IMR-90 (cell line): ENCODE measurements around the gene CADM3. TPM values are rescaled to one million over a fixed set of nuclear protein-coding genes. Genes with fewer than 3 reads are reported as not detected.

Experiments
- ATAC-seq: fragments of 200-7000 bp; cut with Tn5 transposase; 2 replicates; pipeline ENCODE4 v1.9.1; 2020; ENCODE audit warnings: low read depth, mild to moderate bottlenecking, moderate library complexity
- BruUV-seq: library from RNA; stranded (reverse); fragments of 400-500 nt; replicated peaks from 2 replicates; lab custom pipeline; 2021; lab: Mats Ljungman, UMichigan
- CTCF ChIA-PET: fragments of 300-600 bp; formaldehyde crosslinking; extraction: SDS; loops from one replicate; lab custom pipeline; 2021; ENCODE audit warnings: antibody characterized with exemption; lab: Yijun Ruan, JAX
- POLR2A ChIA-PET: fragments of 300-600 bp; sonication (Branson Sonifier 250); formaldehyde crosslinking; loops from one replicate; lab custom pipeline; 2022; ENCODE audit warnings: antibody characterized with exemption; ENCODE audit not compliant: unreplicated experiment; lab: Charles Lee
- DNase-seq: peaks from one replicate; pipeline ENCODE4 v3.0.0; 2013
- H2AFZ ChIP-seq: replicated peaks from 2 replicates; pipeline ENCODE3; 2013; ENCODE audit warnings: low read length, mild to moderate bottlenecking; ENCODE audit not compliant: poor library complexity
- H2AK5ac ChIP-seq: 2 replicates; pipeline ENCODE4 v1.6.1; 2013; ENCODE audit warnings: low read depth, low read length, inconsistent platforms
- H2AK9ac ChIP-seq: replicated peaks from 2 replicates; pipeline ENCODE3; 2013; ENCODE audit warnings: mild to moderate bottlenecking, low read depth, low read length, moderate library complexity; ENCODE audit not compliant: poor library complexity
- H2BK120ac ChIP-seq: 2 replicates; pipeline ENCODE4 v1.6.1; 2013; ENCODE audit warnings: low read depth, low read length, inconsistent platforms
- H2BK15ac ChIP-seq: 3 replicates; pipeline ENCODE4 v1.6.1; 2013; ENCODE audit warnings: low read depth, low read length, inconsistent platforms
- H2BK20ac ChIP-seq: 2 replicates; pipeline ENCODE4 v1.6.1; 2013; ENCODE audit warnings: low read depth, mild to moderate bottlenecking, inconsistent platforms, low read length, moderate library complexity
- H2BK5ac ChIP-seq: 2 replicates; pipeline ENCODE4 v1.6.1; 2013; ENCODE audit warnings: mild to moderate bottlenecking, low read depth, low read length, inconsistent platforms; ENCODE audit not compliant: poor library complexity, severe bottlenecking
- H3K14ac ChIP-seq: replicated peaks from 2 replicates; pipeline ENCODE4 v1.6.1; 2013; ENCODE audit warnings: low read depth, low read length, inconsistent platforms
- H3K18ac ChIP-seq: 2 replicates; pipeline ENCODE4 v1.6.1; 2013; ENCODE audit warnings: low read depth, low read length, control low read depth
- H3K23ac ChIP-seq: 2 replicates; pipeline ENCODE4 v1.6.1; 2013; ENCODE audit warnings: low read depth, low read length, inconsistent platforms
- H3K27ac ChIP-seq: 2 replicates; pipeline ENCODE4 v1.5.1; 2013; ENCODE audit warnings: mild to moderate bottlenecking, control low read depth, low read length; ENCODE audit not compliant: insufficient read depth
- H3K27me3 ChIP-seq: 2 replicates; pipeline ENCODE4 v1.6.1; 2013; ENCODE audit warnings: low read length; ENCODE audit not compliant: control insufficient read depth, insufficient read depth
- H3K36me3 ChIP-seq: 2 replicates; pipeline ENCODE4 v1.6.1; 2013; ENCODE audit warnings: low read length, mixed read lengths; ENCODE audit not compliant: control insufficient read depth, insufficient read depth
- H3K4ac ChIP-seq: 2 replicates; pipeline ENCODE4 v1.6.1; 2013; ENCODE audit warnings: low read depth, low read length, inconsistent platforms
- H3K4me1 ChIP-seq: 2 replicates; pipeline ENCODE4 v1.6.1; 2013; ENCODE audit warnings: low read length, mixed read lengths; ENCODE audit not compliant: control insufficient read depth, insufficient read depth
- H3K4me2 ChIP-seq: 2 replicates; pipeline ENCODE4 v1.6.1; 2013; ENCODE audit warnings: low read depth, mild to moderate bottlenecking, control low read depth, low read length, moderate library complexity
- H3K4me3 ChIP-seq: 2 replicates; pipeline ENCODE4 v1.5.1; 2013; ENCODE audit warnings: low read depth, mild to moderate bottlenecking, control low read depth, low read length, moderate library complexity; ENCODE audit not compliant: insufficient read depth
- H3K56ac ChIP-seq: 2 replicates; pipeline ENCODE4 v1.6.1; 2013; ENCODE audit warnings: low read length, inconsistent platforms; ENCODE audit not compliant: insufficient read depth; ENCODE audit errors: extremely low read depth
- H3K79me1 ChIP-seq, 2 experiments: 2 replicates each; pipeline ENCODE4 v1.6.1; 2013; ENCODE audit warnings: low read length in 2 of 2, inconsistent platforms in 1 of 2, low read depth in 1 of 2
- H3K9ac ChIP-seq: 2 replicates; pipeline ENCODE4 v1.6.1; 2013; ENCODE audit warnings: low read depth, low read length, control low read depth
- H3K9me1 ChIP-seq: 2 replicates; pipeline ENCODE4 v1.6.1; 2013; ENCODE audit warnings: low read length, inconsistent platforms; ENCODE audit not compliant: insufficient read depth
- H3K9me3 ChIP-seq: 2 replicates; pipeline ENCODE4 v1.6.1; 2013; ENCODE audit warnings: low read length; ENCODE audit not compliant: control insufficient read depth, insufficient read depth
- H4K20me1 ChIP-seq: 2 replicates; pipeline ENCODE4 v1.6.1; 2013; ENCODE audit warnings: low read length, inconsistent platforms; ENCODE audit not compliant: insufficient read depth
- H4K5ac ChIP-seq: 2 replicates; pipeline ENCODE4 v1.6.1; 2013; ENCODE audit warnings: mild to moderate bottlenecking, low read depth, low read length, control low read depth
- H4K8ac ChIP-seq, 2 experiments: 2 replicates each; pipeline ENCODE4 v1.6.1; 2013; ENCODE audit warnings: low read depth in 2 of 2, low read length in 2 of 2, control low read depth in 1 of 2, inconsistent platforms in 1 of 2
- H4K91ac ChIP-seq: 2 replicates; pipeline ENCODE4 v1.6.1; 2013; ENCODE audit warnings: low read depth, low read length, inconsistent platforms; ENCODE audit not compliant: insufficient read depth
- BHLHE40 ChIP-seq: fragments of 150-350 bp; IDR thresholded peaks from 2 replicates; pipeline ENCODE4 v1.6.1; 2016; ENCODE audit warnings: mild to moderate bottlenecking, low read depth, low read length
- CEBPB ChIP-seq: IDR thresholded peaks from 2 replicates; pipeline ENCODE4 v1.6.1; 2012; ENCODE audit warnings: low read depth, low read length, improper control_type of control experiment
- CHD1 ChIP-seq: IDR thresholded peaks from 2 replicates; pipeline ENCODE4 v1.6.1; 2012; ENCODE audit warnings: low read depth, low read length, improper control_type of control experiment
- CTCF ChIP-seq: conservative IDR thresholded peaks from 2 replicates; pipeline ENCODE4 v1.5.1; 2012; ENCODE audit warnings: mild to moderate bottlenecking, low read depth, low read length, improper control_type of control experiment
- ELK1 ChIP-seq: fragments of 150-350 bp; IDR thresholded peaks from 2 replicates; pipeline ENCODE4 v1.6.1; 2016; ENCODE audit warnings: low read depth, mild to moderate bottlenecking, low read length, moderate library complexity, borderline replicate concordance
- FOS ChIP-seq: fragments of 150-350 bp; IDR thresholded peaks from 2 replicates; pipeline ENCODE4 v1.6.1; 2016; ENCODE audit warnings: low read depth, low read length
- MAFK ChIP-seq: IDR thresholded peaks from 2 replicates; pipeline ENCODE4 v1.6.1; 2012; ENCODE audit warnings: low read depth, low read length, improper control_type of control experiment
- MAZ ChIP-seq: IDR thresholded peaks from 2 replicates; pipeline ENCODE4 v1.6.1; 2012; ENCODE audit warnings: low read depth, mild to moderate bottlenecking, low read length, improper control_type of control experiment, moderate library complexity, borderline replicate concordance
- MXI1 ChIP-seq: IDR thresholded peaks from 2 replicates; pipeline ENCODE4 v1.6.1; 2012; ENCODE audit warnings: low read depth, mild to moderate bottlenecking, low read length, moderate library complexity, borderline replicate concordance
- NFE2L2 ChIP-seq: fragments of 150-350 bp; IDR thresholded peaks from 2 replicates; pipeline ENCODE4 v1.6.1; 2016; ENCODE audit warnings: low read depth, mild to moderate bottlenecking, low read length
- POLR2A ChIP-seq: IDR thresholded peaks from 2 replicates; pipeline ENCODE4 v1.6.1; 2012; ENCODE audit warnings: mild to moderate bottlenecking, low read depth, low read length
- RAD21 ChIP-seq: IDR thresholded peaks from 2 replicates; pipeline ENCODE4 v1.6.1; 2012; ENCODE audit warnings: low read length, improper control_type of control experiment
- RCOR1 ChIP-seq: IDR thresholded peaks from 2 replicates; pipeline ENCODE4 v1.6.1; 2012; ENCODE audit warnings: mild to moderate bottlenecking, low read length, improper control_type of control experiment; ENCODE audit not compliant: insufficient replicate concordance
- RFX5 ChIP-seq: IDR thresholded peaks from 2 replicates; pipeline ENCODE4 v1.8.0; 2012; ENCODE audit warnings: low read depth, mild to moderate bottlenecking, low read length, moderate library complexity
- SMC3 ChIP-seq: fragments of 150-350 bp; IDR thresholded peaks from 2 replicates; pipeline ENCODE4 v1.6.1; 2016; ENCODE audit warnings: low read depth, mild to moderate bottlenecking, antibody characterized with exemption, low read length, moderate library complexity
- WGBS, 2 experiments: methylation state at CpG; one replicate each; pipeline versions ENCODE4 v1.1.5 to v1.1.7; 2013; ENCODE audit warnings: missing lambda C conversion rate in 2 of 2; ENCODE audit not compliant: insufficient read length in 1 of 2; ENCODE audit errors: extremely low coverage in 2 of 2; 5-methylcytosine and 5-hydroxymethylcytosine counted together
- dilution Hi-C: fragments of 300-500 bp; cut with HindIII; formaldehyde crosslinking; loops from one replicate; pipeline ENCODE4 v1.14.3; 2018; ENCODE audit warnings: low sequenced_read_pairs; ENCODE audit not compliant: unreplicated experiment
- in situ Hi-C: fragments of 300-500 bp; cut with MboI; formaldehyde crosslinking; loops from 3 replicates; pipeline ENCODE4 v1.14.3; 2019; ENCODE audit warnings: low sequenced_read_pairs, inconsistent platforms, mixed read lengths
- intact Hi-C: fragments of 100-400 bp; cut with micrococcal nuclease; formaldehyde crosslinking; loops from 2 replicates; pipeline ENCODE4 v1.10.0; 2022
- polyA plus RNA-seq, 3 experiments: library from polyadenylated mRNA; depleted of rRNA; stranded (reverse); fragments of >200 nt; gene quantifications; 2 replicates each; pipeline ENCODE4 v1.2.3, GENCODE V29; 2012; ENCODE audit warnings: low replicate concordance in 1 of 3
- total RNA-seq: library from RNA; depleted of rRNA; stranded (reverse); fragments of >200 nt; gene quantifications from 2 replicates; pipeline ENCODE4 v1.2.3, GENCODE V29; 2012
- TF ChIP-seq, protein P1 (sequence below): fragments of 150-350 bp; IDR thresholded peaks from 2 replicates; pipeline ENCODE4 v1.6.1; 2017; ENCODE audit warnings: mild to moderate bottlenecking, antibody characterized with exemption, low read length, low read depth

CADM3 gene
- total and polyA plus RNA-seq, 2 of the 4 experiments (the other 2 are of a cell fraction): not detected

GRCh38 chr1:159123587-159123986 is 47.8 kb upstream of the CADM3 start:
- H2BK15ac ChIP-seq: no peak overlapping the region
- H2BK20ac ChIP-seq: no peak overlapping the region
- H3K4ac ChIP-seq: no peak overlapping the region
- no peaks in the 10 kb centered on the region for H3K9me3 ChIP-seq
- H4K20me1 ChIP-seq: no peaks in the 10 kb centered on the region
- no peaks in the 10 kb centered on the region for H3K9me1 ChIP-seq
- TF ChIP-seq CEBPB: no peak
- TF ChIP-seq MAFK: no peak
- no peak for TF ChIP-seq RCOR1
- TF ChIP-seq CTCF: no peak
- no peak for TF ChIP-seq BHLHE40
- TF ChIP-seq MAZ: no peak
- TF ChIP-seq RAD21: no peak
- TF ChIP-seq ELK1: no peak
- TF ChIP-seq POLR2A: no peak
- TF ChIP-seq SMC3: no peak
- no peak for TF ChIP-seq CHD1
- no peak for TF ChIP-seq FOS
- TF ChIP-seq MXI1: no peak
- no peak for TF ChIP-seq NFE2L2
- TF ChIP-seq, protein P1, sequence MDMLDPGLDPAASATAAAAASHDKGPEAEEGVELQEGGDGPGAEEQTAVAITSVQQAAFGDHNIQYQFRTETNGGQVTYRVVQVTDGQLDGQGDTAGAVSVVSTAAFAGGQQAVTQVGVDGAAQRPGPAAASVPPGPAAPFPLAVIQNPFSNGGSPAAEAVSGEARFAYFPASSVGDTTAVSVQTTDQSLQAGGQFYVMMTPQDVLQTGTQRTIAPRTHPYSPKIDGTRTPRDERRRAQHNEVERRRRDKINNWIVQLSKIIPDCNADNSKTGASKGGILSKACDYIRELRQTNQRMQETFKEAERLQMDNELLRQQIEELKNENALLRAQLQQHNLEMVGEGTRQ: no peak
- no peak for TF ChIP-seq RFX5
- H3K4me2 ChIP-seq: no peak overlapping the region
- H3K9ac ChIP-seq: no peak overlapping the region
- BruUV-seq: no TSS peak
- no peak for ATAC-seq
- H2BK5ac ChIP-seq: no peak overlapping the region
- no peak overlapping the region for H4K8ac ChIP-seq
- dilution Hi-C loops: no loop called here
- H3K56ac ChIP-seq: no peak overlapping the region
- in situ Hi-C loops: no loop called here
- no peak overlapping the region for H3K14ac ChIP-seq
- H2BK120ac ChIP-seq: no peak overlapping the region
- H3K23ac ChIP-seq: no peak overlapping the region
- intact Hi-C loops: no loop called here
- no peak overlapping the region for H2AFZ ChIP-seq
- no peaks in the 10 kb centered on the region for H3K36me3 ChIP-seq
- no peaks in the 10 kb centered on the region for H3K79me1 ChIP-seq
- H3K18ac ChIP-seq: no peak overlapping the region
- no peak overlapping the region for H2AK9ac ChIP-seq
- no peak overlapping the region for H4K5ac ChIP-seq
- H4K91ac ChIP-seq: no peak overlapping the region
- H2AK5ac ChIP-seq: no peak overlapping the region
- no peak overlapping the region for H3K4me3 ChIP-seq
- H3K27me3 ChIP-seq: peaks cover 3% of the 10 kb centered on the region; the same call in 1 of the 2 replicates
- ChIA-PET CTCF (interaction anchor here (1.3 kb wide), 1 partner anchor 9 kb away, joined by 7 read pairs; no protein-coding TSS in a partner anchor), POLR2A (no interaction called here)
- no peak overlapping the region for H3K27ac ChIP-seq
- H3K4me1 ChIP-seq: no peaks in the 10 kb centered on the region
- DNase-seq: no peak
- WGBS, 2 experiments: no CpG with 5 or more reads among the region's 5 CpGs
